ENCODE results near the gene CNPY3.

The CNPY3 gene

GRCh38 chr6:42915732-42916131, 13.5 kb upstream of the CNPY3 start, which contains the start of gene PTCRA:
Gene PTCRA (plus strand): TSS chr6:42916053. CDS start chr6:42916070, 17 bp downstream.
- no peak for DNase-seq
- Histone ChIP-seq H3K9me3 (ENCODE audit: control insufficient read depth, low read length) (no peaks in the 10 kb centered on the region), H3K4me1 (ENCODE audit: control insufficient read depth, insufficient read depth, low read length, poor library complexity, severe bottlenecking) (peaks cover 5% of the 10 kb centered on the region)

GRCh38 chr6:42916288-42916687, 13.0 kb upstream of the CNPY3 start:
- no peak for DNase-seq
- peaks cover 5% of the 10 kb centered on the region for H3K4me1 ChIP-seq (ENCODE audit: control insufficient read depth, insufficient read depth, low read length, poor library complexity, severe bottlenecking)
- H3K27ac ChIP-seq (ENCODE audit: insufficient read depth, low read length, poor library complexity, severe bottlenecking): no peak overlapping the region
- no peak overlapping the region for H3K4me3 ChIP-seq (ENCODE audit: insufficient read depth, low read depth, low read length, poor library complexity, severe bottlenecking)
- H3K27me3 ChIP-seq (replicated peaks; ENCODE audit: control insufficient read depth, insufficient read depth, low read length, poor library complexity, severe bottlenecking): peaks cover 11% of the 10 kb centered on the region
- H3K9me3 ChIP-seq (ENCODE audit: control insufficient read depth, low read length): no peaks in the 10 kb centered on the region
- no peaks in the 10 kb centered on the region for H3K36me3 ChIP-seq (ENCODE audit: control insufficient read depth, insufficient read depth, low read length)

More at GRCh38 chr6:42915732-42916131, 13.5 kb upstream of the CNPY3 start, which contains the start of gene PTCRA:
- H3K27me3 ChIP-seq (replicated peaks; ENCODE audit: control insufficient read depth, insufficient read depth, low read length, poor library complexity, severe bottlenecking): peaks cover 13% of the 10 kb centered on the region
- no peak within 1 kb of the TSS for H3K27ac ChIP-seq (ENCODE audit: insufficient read depth, low read length, poor library complexity, severe bottlenecking)
- H3K36me3 ChIP-seq (ENCODE audit: control insufficient read depth, insufficient read depth, low read length): no peaks in the 10 kb centered on the region
- no peak within 1 kb of the TSS for H3K4me3 ChIP-seq (ENCODE audit: insufficient read depth, low read depth, low read length, poor library complexity, severe bottlenecking)

GRCh38 chr6:42921801-42922200, 7.5 kb upstream of the CNPY3 start:
- H3K4me3 ChIP-seq (ENCODE audit: insufficient read depth, low read depth, low read length, poor library complexity, severe bottlenecking): no peak overlapping the region
- DNase-seq: no peak

DNA sequence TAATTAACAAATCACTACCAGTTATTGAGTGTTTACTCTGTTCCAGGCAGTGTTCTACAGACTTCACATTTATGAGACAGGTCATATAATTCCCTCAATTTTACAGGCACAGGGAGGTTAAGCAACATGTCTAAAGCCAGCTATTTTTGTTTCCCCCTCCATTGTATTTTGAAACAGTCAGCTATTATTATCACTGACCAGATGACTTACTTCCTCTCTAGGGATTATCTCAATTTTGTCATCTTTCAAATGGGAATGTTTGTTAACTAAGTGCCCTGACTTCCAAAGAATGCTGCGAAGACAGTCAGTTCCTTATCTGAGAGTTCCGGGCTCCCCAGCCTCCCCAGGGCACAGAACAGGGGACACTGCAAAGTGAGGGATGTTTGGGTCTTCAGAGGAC, 5.6 kb upstream of the CNPY3 start:
- Histone ChIP-seq H3K9me3 (ENCODE audit: control insufficient read depth, low read length) (no peaks in the 10 kb centered on the region), H3K4me3 (ENCODE audit: insufficient read depth, low read depth, low read length, poor library complexity, severe bottlenecking) (no peak overlapping the region), H3K36me3 (ENCODE audit: control insufficient read depth, insufficient read depth, low read length) (no peaks in the 10 kb centered on the region), H3K4me1 (ENCODE audit: control insufficient read depth, insufficient read depth, low read length, poor library complexity, severe bottlenecking) (no peaks in the 10 kb centered on the region), H3K27ac (ENCODE audit: insufficient read depth, low read length, poor library complexity, severe bottlenecking) (no peak overlapping the region), H3K27me3 (replicated peaks; ENCODE audit: control insufficient read depth, insufficient read depth, low read length, poor library complexity, severe bottlenecking) (no peaks in the 10 kb centered on the region)
- DNase-seq: no peak

More at GRCh38 chr6:42921801-42922200, 7.5 kb upstream of the CNPY3 start:
- Histone ChIP-seq H3K27me3 (replicated peaks; ENCODE audit: control insufficient read depth, insufficient read depth, low read length, poor library complexity, severe bottlenecking) (no peaks in the 10 kb centered on the region), H3K36me3 (ENCODE audit: control insufficient read depth, insufficient read depth, low read length) (no peaks in the 10 kb centered on the region), H3K4me1 (ENCODE audit: control insufficient read depth, insufficient read depth, low read length, poor library complexity, severe bottlenecking) (no peaks in the 10 kb centered on the region), H3K9me3 (ENCODE audit: control insufficient read depth, low read length) (no peaks in the 10 kb centered on the region), H3K27ac (ENCODE audit: insufficient read depth, low read length, poor library complexity, severe bottlenecking) (no peak overlapping the region)

GRCh38 chr6:42925248-42925857, 3.9 kb upstream of the CNPY3 start:
- Histone ChIP-seq H3K4me3 (ENCODE audit: insufficient read depth, low read depth, low read length, poor library complexity, severe bottlenecking) (no peak overlapping the region), H3K9me3 (ENCODE audit: control insufficient read depth, low read length) (no peaks in the 10 kb centered on the region), H3K4me1 (ENCODE audit: control insufficient read depth, insufficient read depth, low read length, poor library complexity, severe bottlenecking) (peaks cover 3% of the 10 kb centered on the region), H3K27me3 (replicated peaks; ENCODE audit: control insufficient read depth, insufficient read depth, low read length, poor library complexity, severe bottlenecking) (no peaks in the 10 kb centered on the region), H3K27ac (ENCODE audit: insufficient read depth, low read length, poor library complexity, severe bottlenecking) (no peak overlapping the region), H3K36me3 (ENCODE audit: control insufficient read depth, insufficient read depth, low read length) (no peaks in the 10 kb centered on the region)
- DNase-seq: no peak

DNA sequence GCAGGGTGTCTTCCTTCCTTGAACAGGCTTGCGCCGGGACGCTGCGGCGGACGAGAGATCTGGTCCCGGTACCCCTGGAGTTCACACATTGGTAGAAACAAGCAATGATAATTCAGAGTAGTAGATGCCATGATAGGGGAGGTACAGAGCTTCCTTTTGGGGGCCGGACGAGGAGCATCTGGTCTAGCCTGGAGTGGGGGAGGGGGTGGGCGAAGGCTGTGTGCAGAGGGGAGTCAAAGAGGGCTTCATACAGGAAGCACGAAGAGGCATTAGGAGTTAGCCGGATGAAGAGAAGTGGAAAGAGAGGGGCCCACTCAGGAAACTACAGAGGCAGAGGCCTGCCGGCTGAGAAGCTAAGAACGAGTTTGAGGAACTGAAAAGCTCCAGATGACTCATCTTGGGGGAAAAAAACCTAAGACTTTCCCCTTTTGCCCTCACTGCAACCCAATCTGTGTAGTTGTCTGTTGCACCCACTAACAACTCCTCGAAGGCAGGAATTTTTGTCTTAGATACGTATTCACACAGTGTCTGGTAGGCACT, 611 bp downstream of the CNPY3 start:
- peak; percentile 24 to 50 (median 39) for DNase-seq
- Histone ChIP-seq H3K9me3 (ENCODE audit: control insufficient read depth, low read length) (no peaks in the 10 kb centered on the region), H3K4me1 (ENCODE audit: control insufficient read depth, insufficient read depth, low read length, poor library complexity, severe bottlenecking) (peaks cover 23% of the 10 kb centered on the region), H3K27me3 (replicated peaks; ENCODE audit: control insufficient read depth, insufficient read depth, low read length, poor library complexity, severe bottlenecking) (no peaks in the 10 kb centered on the region), H3K4me3 (ENCODE audit: insufficient read depth, low read depth, low read length, poor library complexity, severe bottlenecking) (peak overlapping the region; percentile 65), H3K27ac (ENCODE audit: insufficient read depth, low read length, poor library complexity, severe bottlenecking) (peak overlapping the region; percentile 96), H3K36me3 (ENCODE audit: control insufficient read depth, insufficient read depth, low read length) (peaks cover 19% of the 10 kb centered on the region)

GRCh38 chr6:42932412-42932811, 3.1 kb downstream of the CNPY3 start:
- H3K36me3 ChIP-seq (ENCODE audit: control insufficient read depth, insufficient read depth, low read length): peaks cover 44% of the 10 kb centered on the region
- no peak overlapping the region for H3K4me3 ChIP-seq (ENCODE audit: insufficient read depth, low read depth, low read length, poor library complexity, severe bottlenecking)
- DNase-seq: no peak
- H3K27me3 ChIP-seq (replicated peaks; ENCODE audit: control insufficient read depth, insufficient read depth, low read length, poor library complexity, severe bottlenecking): no peaks in the 10 kb centered on the region
- peaks cover 23% of the 10 kb centered on the region for H3K4me1 ChIP-seq (ENCODE audit: control insufficient read depth, insufficient read depth, low read length, poor library complexity, severe bottlenecking)
- no peaks in the 10 kb centered on the region for H3K9me3 ChIP-seq (ENCODE audit: control insufficient read depth, low read length)
- peak overlapping the region; percentile 23 for H3K27ac ChIP-seq (ENCODE audit: insufficient read depth, low read length, poor library complexity, severe bottlenecking)

GRCh38 chr6:42933205-42933604, 3.9 kb downstream of the CNPY3 start:
- peaks cover 23% of the 10 kb centered on the region for H3K4me1 ChIP-seq (ENCODE audit: control insufficient read depth, insufficient read depth, low read length, poor library complexity, severe bottlenecking)
- H3K9me3 ChIP-seq (ENCODE audit: control insufficient read depth, low read length): no peaks in the 10 kb centered on the region
- no peak for DNase-seq
- H3K36me3 ChIP-seq (ENCODE audit: control insufficient read depth, insufficient read depth, low read length): peaks cover 52% of the 10 kb centered on the region
- no peak overlapping the region for H3K4me3 ChIP-seq (ENCODE audit: insufficient read depth, low read depth, low read length, poor library complexity, severe bottlenecking)
- H3K27ac ChIP-seq (ENCODE audit: insufficient read depth, low read length, poor library complexity, severe bottlenecking): peak overlapping the region; percentile 2
- H3K27me3 ChIP-seq (replicated peaks; ENCODE audit: control insufficient read depth, insufficient read depth, low read length, poor library complexity, severe bottlenecking): no peaks in the 10 kb centered on the region

- Histone ChIP-seq H3K4me3 (ENCODE audit: insufficient read depth, low read depth, low read length, poor library complexity, severe bottlenecking) (no peak overlapping the region), H3K9me3 (ENCODE audit: control insufficient read depth, low read length) (no peaks in the 10 kb centered on the region), H3K36me3 (ENCODE audit: control insufficient read depth, insufficient read depth, low read length) (peaks cover 72% of the 10 kb centered on the region), H3K27ac (ENCODE audit: insufficient read depth, low read length, poor library complexity, severe bottlenecking) (no peak overlapping the region), H3K27me3 (replicated peaks; ENCODE audit: control insufficient read depth, insufficient read depth, low read length, poor library complexity, severe bottlenecking) (no peaks in the 10 kb centered on the region), H3K4me1 (ENCODE audit: control insufficient read depth, insufficient read depth, low read length, poor library complexity, severe bottlenecking) (peaks cover 21% of the 10 kb centered on the region)
- DNase-seq: no peak
These were observed 6.0 kb downstream of the CNPY3 start for GRCh38 chr6:42935322-42935721.

DNA sequence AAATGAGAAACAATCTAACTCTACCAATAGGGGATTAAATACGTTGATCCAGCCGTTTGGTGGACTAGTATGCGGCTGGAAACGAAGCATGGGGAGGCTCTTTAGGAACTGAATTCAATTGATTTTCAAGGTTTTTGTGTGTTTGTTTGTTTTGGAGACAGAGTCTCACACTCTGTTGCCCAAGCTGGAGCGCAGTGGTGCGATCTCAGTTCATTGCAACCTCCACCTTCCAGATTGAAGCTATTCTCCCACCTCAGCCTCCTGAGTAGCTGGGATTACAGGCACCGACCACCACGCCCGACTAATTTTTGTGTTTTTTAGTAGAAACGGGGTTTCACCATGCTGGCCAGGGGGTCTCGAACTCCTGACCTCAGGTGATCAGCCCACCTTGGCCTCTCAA, 7.1 kb downstream of the CNPY3 start:
- Histone ChIP-seq H3K4me1 (ENCODE audit: control insufficient read depth, insufficient read depth, low read length, poor library complexity, severe bottlenecking) (peaks cover 10% of the 10 kb centered on the region), H3K9me3 (ENCODE audit: control insufficient read depth, low read length) (no peaks in the 10 kb centered on the region), H3K36me3 (ENCODE audit: control insufficient read depth, insufficient read depth, low read length) (peaks cover 75% of the 10 kb centered on the region), H3K27me3 (replicated peaks; ENCODE audit: control insufficient read depth, insufficient read depth, low read length, poor library complexity, severe bottlenecking) (no peaks in the 10 kb centered on the region), H3K4me3 (ENCODE audit: insufficient read depth, low read depth, low read length, poor library complexity, severe bottlenecking) (no peak overlapping the region), H3K27ac (ENCODE audit: insufficient read depth, low read length, poor library complexity, severe bottlenecking) (no peak overlapping the region)
- DNase-seq: no peak

Data from effector memory CD4-positive, alpha-beta T cell (primary cell).